KMS-11 (cell line): ENCODE data around the gene WHAMM.

Experiments
- H2AFZ ChIP-seq: fragments of 200-600 bp; sonication (generic); 2 replicates; pipeline ENCODE4 v1.6.1; 2016; ENCODE audit warnings: antibody characterized with exemption, mixed run types, low read depth
- H3K27ac ChIP-seq: fragments of 200-600 bp; sonication (generic); 2 replicates; pipeline ENCODE4 v1.6.1; 2016; ENCODE audit warnings: mild to moderate bottlenecking, mixed run types
- H3K27me3 ChIP-seq: fragments of 200-600 bp; sonication (generic); 2 replicates; pipeline ENCODE4 v1.6.1; 2017; ENCODE audit warnings: mild to moderate bottlenecking, low read depth, mixed run types, moderate library complexity; ENCODE audit not compliant: insufficient read depth
- H3K36me3 ChIP-seq: fragments of 200-600 bp; sonication (generic); 2 replicates; pipeline ENCODE4 v1.6.1; 2017; ENCODE audit warnings: mild to moderate bottlenecking, mixed run types; ENCODE audit not compliant: insufficient read depth
- H3K4me1 ChIP-seq: fragments of 200-600 bp; sonication (generic); 2 replicates; pipeline ENCODE4 v1.6.1; 2016; ENCODE audit warnings: mild to moderate bottlenecking, low read depth, mixed run types; ENCODE audit not compliant: poor library complexity, severe bottlenecking
- H3K4me2 ChIP-seq: fragments of 200-600 bp; sonication (generic); 2 replicates; pipeline ENCODE4 v1.7.0; 2016; ENCODE audit warnings: mild to moderate bottlenecking, mixed run types
- H3K4me3 ChIP-seq: fragments of 200-600 bp; sonication (generic); IDR thresholded peaks from 2 replicates; pipeline ENCODE4 v1.6.1; 2017; ENCODE audit warnings: low read depth, low read length, mixed read lengths; ENCODE audit not compliant: insufficient read depth
- H3K79me2 ChIP-seq: fragments of 200-600 bp; sonication (generic); 2 replicates; pipeline ENCODE4 v1.6.1; 2016; ENCODE audit warnings: low read depth, mixed run types; ENCODE audit not compliant: insufficient read depth
- H3K9ac ChIP-seq: fragments of 200-600 bp; sonication (generic); 2 replicates; pipeline ENCODE4 v1.6.1; 2016; ENCODE audit warnings: mild to moderate bottlenecking, mixed run types
- H4K20me1 ChIP-seq: fragments of 200-600 bp; sonication (generic); 2 replicates; pipeline ENCODE4 v1.6.1; 2016; ENCODE audit warnings: mild to moderate bottlenecking, mixed run types; ENCODE audit not compliant: insufficient read depth
- TF ChIP-seq, protein P1 (sequence below): fragments of 200-600 bp; sonication (generic); conservative IDR thresholded peaks from 2 replicates; pipeline ENCODE4 v1.6.1; 2017; ENCODE audit warnings: low read depth, mild to moderate bottlenecking, antibody characterized with exemption, low read length, moderate library complexity, mixed read lengths

The WHAMM gene

DNA sequence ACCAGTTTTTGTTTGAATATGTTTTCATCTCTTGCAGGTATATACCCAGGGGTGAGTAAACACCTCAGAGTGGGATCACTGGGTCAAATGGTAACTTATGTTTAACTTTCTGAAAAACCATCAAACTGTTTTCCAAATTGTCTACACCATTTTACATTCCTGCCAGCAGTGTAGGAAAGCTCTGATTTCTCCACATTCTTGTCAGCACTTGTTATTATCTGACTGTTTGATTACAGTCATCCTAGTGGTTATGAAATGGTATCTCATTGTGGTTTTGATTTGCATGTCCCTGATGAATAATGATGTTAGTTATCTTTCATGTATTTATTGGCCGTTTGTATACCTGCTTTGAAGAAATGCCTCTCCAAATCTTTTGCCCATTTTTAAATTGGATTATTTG is 17.4 kb upstream of the WHAMM start:
- Histone ChIP-seq H3K4me2 (no peak overlapping the region), H3K27ac (no peak overlapping the region), H3K9ac (no peak overlapping the region), H3K79me2 (no peaks in the 10 kb centered on the region), H4K20me1 (no peaks in the 10 kb centered on the region), H3K4me1 (no peaks in the 10 kb centered on the region), H2AFZ (no peak overlapping the region), H3K4me3 (no peak overlapping the region), H3K27me3 (no peaks in the 10 kb centered on the region), H3K36me3 (no peaks in the 10 kb centered on the region)
- TF ChIP-seq, protein P1, sequence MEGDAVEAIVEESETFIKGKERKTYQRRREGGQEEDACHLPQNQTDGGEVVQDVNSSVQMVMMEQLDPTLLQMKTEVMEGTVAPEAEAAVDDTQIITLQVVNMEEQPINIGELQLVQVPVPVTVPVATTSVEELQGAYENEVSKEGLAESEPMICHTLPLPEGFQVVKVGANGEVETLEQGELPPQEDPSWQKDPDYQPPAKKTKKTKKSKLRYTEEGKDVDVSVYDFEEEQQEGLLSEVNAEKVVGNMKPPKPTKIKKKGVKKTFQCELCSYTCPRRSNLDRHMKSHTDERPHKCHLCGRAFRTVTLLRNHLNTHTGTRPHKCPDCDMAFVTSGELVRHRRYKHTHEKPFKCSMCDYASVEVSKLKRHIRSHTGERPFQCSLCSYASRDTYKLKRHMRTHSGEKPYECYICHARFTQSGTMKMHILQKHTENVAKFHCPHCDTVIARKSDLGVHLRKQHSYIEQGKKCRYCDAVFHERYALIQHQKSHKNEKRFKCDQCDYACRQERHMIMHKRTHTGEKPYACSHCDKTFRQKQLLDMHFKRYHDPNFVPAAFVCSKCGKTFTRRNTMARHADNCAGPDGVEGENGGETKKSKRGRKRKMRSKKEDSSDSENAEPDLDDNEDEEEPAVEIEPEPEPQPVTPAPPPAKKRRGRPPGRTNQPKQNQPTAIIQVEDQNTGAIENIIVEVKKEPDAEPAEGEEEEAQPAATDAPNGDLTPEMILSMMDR = no peak

- H3K79me2 ChIP-seq = no peaks in the 10 kb centered on the region
- no peak overlapping the region for H3K27ac ChIP-seq
- H3K4me2 ChIP-seq = no peak overlapping the region
- TF ChIP-seq, protein P1 = no peak
- no peaks in the 10 kb centered on the region for H3K4me1 ChIP-seq
- no peak overlapping the region for H2AFZ ChIP-seq
- H3K4me3 ChIP-seq = no peak overlapping the region
- H3K9ac ChIP-seq = no peak overlapping the region
- no peaks in the 10 kb centered on the region for H3K27me3 ChIP-seq
- no peaks in the 10 kb centered on the region for H4K20me1 ChIP-seq
- no peaks in the 10 kb centered on the region for H3K36me3 ChIP-seq
Observed at GRCh38 chr15:82793737-82794136, 15.7 kb upstream of the WHAMM start.

- Histone ChIP-seq H3K4me3 (no peak overlapping the region), H3K4me2 (no peak overlapping the region), H2AFZ (no peak overlapping the region), H3K36me3 (no peaks in the 10 kb centered on the region), H4K20me1 (no peaks in the 10 kb centered on the region), H3K4me1 (no peaks in the 10 kb centered on the region), H3K9ac (no peak overlapping the region), H3K27ac (no peak overlapping the region), H3K27me3 (no peaks in the 10 kb centered on the region), H3K79me2 (no peaks in the 10 kb centered on the region)
- TF ChIP-seq, protein P1 = no peak
Observed at GRCh38 chr15:82798104-82798503, 11.3 kb upstream of the WHAMM start.

- TF ChIP-seq, protein P1 = no peak
- H3K36me3 ChIP-seq = no peaks in the 10 kb centered on the region
- H3K27me3 ChIP-seq = no peaks in the 10 kb centered on the region
- H4K20me1 ChIP-seq = no peaks in the 10 kb centered on the region
- no peaks in the 10 kb centered on the region for H3K79me2 ChIP-seq
- no peak overlapping the region for H2AFZ ChIP-seq
- no peak overlapping the region for H3K4me2 ChIP-seq
- H3K4me1 ChIP-seq = no peaks in the 10 kb centered on the region
- no peak overlapping the region for H3K4me3 ChIP-seq
- H3K9ac ChIP-seq = no peak overlapping the region
- H3K27ac ChIP-seq = no peak overlapping the region
Observed at GRCh38 chr15:82798531-82799166, 10.8 kb upstream of the WHAMM start.
